Retina (tissue), 1 donor: ENCODE data around the gene PITX2.

ENCODE experiments used
- DNase-seq: peaks from one replicate; pipeline ENCODE4 v3.0.0-alpha.2; 2016

Gene PITX2

GRCh38 chr4:110622841-110623717 is at the start of gene PITX2:
PITX2 (minus strand) TSS chr4:110623077; CDS start chr4:110622460, 617 bp downstream.
- peak; percentile 96 for DNase-seq

GRCh38 chr4:110671679-110672078 is 48.8 kb upstream of the PITX2 start:
- no peak for DNase-seq

DNA sequence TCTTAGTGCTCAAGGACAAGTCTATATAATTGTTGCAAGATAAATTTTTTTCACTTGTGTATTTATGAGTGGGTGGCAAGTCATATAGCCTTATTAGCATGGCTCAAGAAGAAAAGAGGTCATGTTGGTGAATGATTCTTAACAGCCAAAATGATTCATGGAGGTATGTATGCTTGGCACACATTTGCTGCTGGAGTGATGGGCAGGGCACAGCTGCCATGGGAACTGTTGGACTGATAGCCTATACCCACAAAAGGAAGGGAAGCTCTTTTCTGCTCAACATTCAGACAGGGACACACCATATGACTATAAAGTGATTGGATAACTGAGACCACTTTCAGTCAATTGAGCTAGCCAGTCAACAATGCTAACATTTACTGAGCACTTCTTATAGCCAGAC is 46.8 kb upstream of the PITX2 start:
- no peak for DNase-seq

DNA sequence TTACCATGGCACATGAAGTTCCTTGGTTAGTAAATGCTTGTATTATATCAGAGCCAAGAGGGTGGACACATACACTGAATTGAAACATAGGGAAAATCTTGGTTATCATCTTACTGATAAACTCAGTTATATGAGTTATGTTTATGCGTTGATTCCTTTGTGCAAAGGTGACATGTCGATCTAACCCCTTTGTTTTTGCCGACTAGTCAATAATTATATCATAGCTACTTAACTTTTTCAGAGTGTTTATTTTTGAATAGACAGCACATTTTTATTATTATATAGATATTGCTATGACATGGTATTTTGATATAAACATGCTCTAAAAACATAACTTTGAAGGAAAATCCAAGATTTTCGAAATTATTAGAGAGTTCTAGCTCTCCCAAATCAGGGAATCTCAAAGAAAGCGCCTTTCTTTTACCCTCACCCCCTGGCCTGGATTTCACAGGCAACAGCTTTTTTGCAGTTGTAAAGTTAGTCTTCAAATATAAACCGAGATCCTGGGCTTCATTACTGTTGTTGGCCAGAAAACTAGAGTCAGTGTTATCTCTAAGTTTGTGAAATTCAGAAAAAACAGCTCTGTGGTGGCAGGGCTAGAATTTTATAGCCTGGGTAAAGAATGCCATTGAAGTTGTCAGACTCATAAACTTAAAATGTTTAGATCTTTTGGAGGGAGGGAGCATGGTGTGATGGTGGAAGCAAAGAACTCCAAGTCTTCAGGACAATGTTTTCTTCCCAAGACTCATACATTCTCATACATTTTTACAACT is 45.8 kb upstream of the PITX2 start:
- no peak for DNase-seq

GRCh38 chr4:110667670-110668069 is 44.8 kb upstream of the PITX2 start:
- no peak for DNase-seq

DNA sequence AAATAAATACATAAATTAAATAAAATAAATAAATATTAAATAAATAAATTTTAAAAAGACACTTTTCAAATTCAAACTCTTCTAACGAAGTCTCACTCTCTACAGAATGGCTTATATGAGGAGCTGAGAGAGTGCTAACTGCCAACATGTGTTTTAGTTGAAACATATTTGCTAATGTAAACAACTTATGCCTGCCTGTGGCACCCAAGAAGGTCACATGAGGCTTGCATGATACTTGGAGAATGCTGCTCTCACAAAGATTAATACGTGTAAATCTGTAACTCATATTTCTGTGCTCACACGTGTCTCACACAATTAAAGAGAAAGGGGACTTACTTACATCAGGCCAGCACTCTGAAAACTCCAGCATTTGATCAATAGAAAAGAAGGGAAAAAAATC is 43.2 kb upstream of the PITX2 start:
- no peak for DNase-seq

DNA sequence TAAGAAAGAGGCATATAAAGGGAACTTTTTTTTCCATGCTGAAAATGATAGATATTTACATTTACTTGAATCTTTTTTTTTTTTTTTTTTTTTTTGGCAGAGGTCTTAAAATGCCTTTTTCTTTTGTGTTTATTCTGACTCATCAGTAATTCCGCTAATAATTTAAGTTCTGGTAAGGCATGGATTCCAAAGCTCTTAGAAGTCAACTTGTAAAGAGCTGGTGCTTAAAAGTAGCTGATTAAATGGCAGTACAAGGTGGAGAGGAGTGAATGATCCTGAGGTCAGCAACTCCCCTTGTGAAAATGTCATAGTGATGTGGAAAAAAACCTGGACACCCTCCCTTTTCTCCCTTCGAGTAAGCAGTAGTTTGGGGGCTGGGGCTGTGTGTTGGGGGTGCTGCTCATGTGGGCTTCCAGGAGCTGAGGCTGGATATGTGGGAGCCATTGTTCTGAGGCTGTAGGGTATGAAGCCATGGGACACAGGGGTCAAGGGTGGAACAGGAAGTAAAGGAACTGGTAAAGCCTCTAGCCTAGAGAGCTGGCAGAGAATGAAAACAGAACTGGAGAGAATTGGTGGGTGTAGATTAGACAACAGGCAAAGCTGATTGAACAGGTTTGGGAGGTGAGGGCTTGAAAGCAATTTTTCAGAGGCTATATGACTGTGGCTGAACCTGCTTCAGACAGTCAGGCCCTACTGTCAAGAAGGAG is 41.0 kb upstream of the PITX2 start:
- DNase-seq, result no peak

DNA sequence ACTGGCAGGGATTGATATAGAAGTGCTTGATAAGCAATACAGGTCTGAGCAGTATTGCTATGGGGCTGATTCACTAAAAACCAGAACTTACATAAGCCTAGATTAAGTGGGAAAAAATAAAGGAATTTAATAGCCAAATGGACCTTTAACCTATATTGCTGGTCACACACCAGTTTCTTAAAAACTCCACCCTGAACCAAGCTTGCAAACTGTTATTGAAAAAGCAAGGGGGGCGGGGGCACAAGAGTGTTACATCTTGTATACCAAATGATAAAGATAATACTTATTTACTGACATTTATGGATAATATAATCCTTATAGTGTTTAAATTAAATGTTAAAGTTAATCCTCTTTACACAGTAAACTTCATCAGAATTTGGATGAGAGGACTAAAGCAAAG is 40.3 kb upstream of the PITX2 start:
- DNase-seq, result no peak

GRCh38 chr4:110660755-110661154 is 37.9 kb upstream of the PITX2 start:
- no peak for DNase-seq

DNA sequence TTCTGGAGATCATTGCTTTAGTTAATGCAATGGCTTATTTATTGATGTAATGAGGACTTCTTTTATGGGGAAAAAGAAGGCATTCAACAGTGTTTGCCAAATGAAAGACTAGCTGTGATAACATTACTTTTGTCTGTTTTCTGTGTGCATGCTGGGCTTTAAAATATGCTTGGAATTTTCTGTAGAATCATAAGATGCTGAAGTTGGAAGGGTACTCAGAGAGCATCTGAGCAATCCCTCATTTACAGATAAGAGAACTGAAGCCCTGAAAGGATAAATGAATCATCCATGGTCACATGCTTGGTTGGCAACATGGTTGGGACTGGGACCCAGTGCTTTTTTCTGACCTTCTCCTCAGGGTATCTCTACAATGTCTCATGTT is 31.4 kb upstream of the PITX2 start:
- no peak for DNase-seq

DNA sequence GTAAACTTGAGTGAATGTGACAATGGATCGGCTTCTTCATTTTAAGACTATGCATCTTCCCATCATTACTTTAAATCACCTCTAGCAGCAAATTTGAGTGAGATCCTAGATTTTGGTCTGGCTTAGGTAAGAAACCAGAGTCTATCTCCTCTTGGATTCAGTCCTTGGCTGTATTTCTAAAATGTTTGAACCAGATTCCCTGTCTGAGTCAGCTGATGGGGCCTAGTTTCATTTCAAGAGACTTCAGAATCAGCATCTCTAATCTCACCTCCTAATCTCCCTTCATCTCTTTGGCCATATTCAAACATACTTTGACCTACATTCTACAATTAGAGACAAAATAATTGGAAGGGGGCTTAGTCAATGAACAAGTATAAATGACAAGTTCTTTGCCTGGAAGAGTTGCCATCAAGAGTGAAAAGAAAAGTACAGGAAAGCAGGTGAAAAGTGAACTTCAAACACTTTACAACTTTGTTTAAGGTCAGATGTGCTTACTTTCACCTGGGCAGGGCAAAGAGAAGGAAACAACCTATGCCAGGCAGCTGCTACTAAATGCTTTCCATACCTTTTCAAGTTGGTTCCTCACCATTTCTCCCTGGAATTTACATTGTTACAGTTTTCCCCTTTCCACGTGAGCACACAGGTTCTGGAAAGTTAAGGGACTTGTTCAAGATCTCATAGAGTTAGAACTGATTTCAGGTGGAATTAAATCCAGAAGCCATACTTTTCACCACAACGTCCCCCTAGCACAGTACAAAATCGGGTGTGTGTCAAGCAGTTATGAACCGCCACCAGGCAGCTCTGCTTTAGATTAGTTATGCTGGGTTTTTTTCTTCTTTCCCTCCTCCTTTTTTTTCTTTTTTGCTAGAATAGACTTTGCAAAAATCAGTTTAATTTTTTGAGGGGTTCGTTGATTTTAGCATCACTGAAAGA is 30.7 kb upstream of the PITX2 start:
- DNase-seq, result no peak

- DNase-seq, result no peak
Observed at GRCh38 chr4:110644008-110644407, 21.1 kb upstream of the PITX2 start.

- DNase-seq, result no peak
Observed at GRCh38 chr4:110643096-110643495, 20.2 kb upstream of the PITX2 start.

- peak; percentile 66 for DNase-seq
Observed at GRCh38 chr4:110641218-110641617, 18.3 kb upstream of the PITX2 start.

DNA sequence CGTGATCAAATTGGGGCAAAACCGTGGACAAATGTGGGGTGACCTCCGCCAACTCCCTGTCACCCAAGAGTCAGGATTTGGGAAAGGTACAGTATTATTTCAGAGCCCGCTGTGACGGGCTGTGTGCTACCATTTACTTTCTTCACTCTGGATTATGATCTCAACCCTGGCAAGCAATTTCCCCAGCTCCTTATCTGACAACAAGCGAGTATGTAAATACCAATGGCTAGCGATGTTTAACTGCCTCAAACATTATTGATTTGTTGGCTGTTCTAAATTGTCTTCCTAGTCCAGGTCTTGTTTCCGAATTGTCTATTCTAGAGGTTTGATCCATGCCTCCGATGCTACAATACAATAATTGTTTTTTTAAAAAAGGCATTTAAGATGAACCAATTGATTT is 17.7 kb upstream of the PITX2 start:
- DNase-seq, result peak; percentile 33

- DNase-seq, result peak; percentile 77
Observed at GRCh38 chr4:110639207-110640090, 16.6 kb upstream of the PITX2 start.

DNA sequence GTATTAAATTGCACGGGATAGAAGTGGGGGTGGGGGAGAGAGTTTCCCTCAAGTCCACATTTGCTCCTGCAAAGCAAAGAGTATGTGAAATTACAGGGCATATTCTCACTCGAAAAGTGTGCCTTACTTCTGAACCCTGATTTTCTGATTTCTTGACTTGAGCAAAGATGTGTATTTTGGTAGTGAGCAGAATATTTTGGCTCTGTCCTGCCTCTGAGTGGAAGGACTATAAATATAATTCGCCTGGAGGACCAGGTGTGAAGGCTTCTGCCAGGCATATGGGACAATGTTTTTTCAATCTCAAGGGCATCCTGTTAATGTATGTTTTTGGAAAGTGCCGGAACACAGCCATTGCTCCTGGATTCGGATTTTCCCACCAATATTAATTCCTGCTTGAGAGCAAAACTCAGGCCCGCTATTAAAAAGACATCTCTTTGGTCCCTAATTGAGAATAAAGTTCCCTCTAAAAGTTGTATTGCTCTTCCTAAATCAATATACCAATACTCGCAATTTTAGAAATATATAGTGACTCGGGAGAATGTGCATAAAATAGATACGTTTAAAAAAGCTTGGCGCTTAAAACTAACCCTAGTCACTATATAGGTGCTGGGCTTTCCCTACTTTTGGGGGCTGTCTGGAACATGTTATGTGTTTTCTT is 15.3 kb upstream of the PITX2 start:
- DNase-seq, result peak; percentile 25

DNA sequence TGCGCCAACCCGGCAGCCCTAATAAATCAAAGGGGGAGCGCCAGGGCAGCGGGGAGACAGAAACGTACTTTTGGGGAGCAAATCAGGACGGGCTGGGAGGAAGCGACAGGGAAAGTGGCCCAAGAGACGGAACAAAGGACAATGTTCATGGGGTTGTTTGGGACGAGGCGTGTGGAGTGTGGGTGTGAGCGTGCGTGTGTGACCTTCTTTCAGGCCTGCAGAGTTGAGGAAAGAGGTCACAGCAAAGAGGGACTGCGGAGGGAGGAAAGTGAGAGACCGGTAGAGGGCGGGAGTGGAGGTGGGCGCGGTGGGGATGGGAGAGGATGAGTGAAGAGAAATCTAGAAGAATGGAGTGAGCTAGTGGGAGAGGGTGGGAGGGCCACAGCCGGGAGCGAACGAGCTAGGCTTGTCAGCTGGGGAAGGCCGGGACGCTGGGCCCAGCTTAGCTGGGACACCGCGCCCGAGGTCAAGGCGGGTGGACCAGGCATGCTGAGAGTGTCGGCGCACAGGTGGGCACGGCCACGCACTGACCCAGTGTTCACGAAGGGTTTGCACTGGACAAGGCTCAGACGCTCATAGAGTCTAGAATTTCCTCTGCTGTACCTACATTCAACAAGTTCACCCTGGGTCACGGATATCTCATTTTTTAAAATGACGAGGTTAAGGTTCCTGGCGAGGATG is 14.7 kb upstream of the PITX2 start:
- DNase-seq, result no peak

GRCh38 chr4:110636680-110637407 is 14.0 kb upstream of the PITX2 start:
- peak; percentile 81 for DNase-seq
